SK-N-DZ (cell line): ENCODE data around the gene SCGB2B2. TPM values are rescaled to one million over a fixed set of nuclear protein-coding genes. Genes with fewer than 3 reads are reported as not detected.
"Not testable (repeated sequence)": the region's sequence is repeated elsewhere in the genome, so short reads cannot be mapped to it uniquely, and the experiment has no call there.

Source experiments
- DNase-seq: peaks from one replicate; pipeline ENCODE4 v3.0.0-alpha.2; 2015; ENCODE audit warnings: low spot score
- polyA plus RNA-seq, 2 experiments: library from polyadenylated mRNA; depleted of rRNA; stranded (reverse); fragments of >200 nt; gene quantifications; 2 replicates each; pipeline ENCODE4 v1.2.3, GENCODE V29; 2014

The SCGB2B2 gene
- polyA plus RNA-seq (2014; cell fraction: cytosol; rRNA removed): 0.17 and 0.50 TPM in 2 replicates
- polyA plus RNA-seq (2014; cell fraction: nucleus; rRNA removed): 0.18 and 0.37 TPM in 2 replicates

DNA sequence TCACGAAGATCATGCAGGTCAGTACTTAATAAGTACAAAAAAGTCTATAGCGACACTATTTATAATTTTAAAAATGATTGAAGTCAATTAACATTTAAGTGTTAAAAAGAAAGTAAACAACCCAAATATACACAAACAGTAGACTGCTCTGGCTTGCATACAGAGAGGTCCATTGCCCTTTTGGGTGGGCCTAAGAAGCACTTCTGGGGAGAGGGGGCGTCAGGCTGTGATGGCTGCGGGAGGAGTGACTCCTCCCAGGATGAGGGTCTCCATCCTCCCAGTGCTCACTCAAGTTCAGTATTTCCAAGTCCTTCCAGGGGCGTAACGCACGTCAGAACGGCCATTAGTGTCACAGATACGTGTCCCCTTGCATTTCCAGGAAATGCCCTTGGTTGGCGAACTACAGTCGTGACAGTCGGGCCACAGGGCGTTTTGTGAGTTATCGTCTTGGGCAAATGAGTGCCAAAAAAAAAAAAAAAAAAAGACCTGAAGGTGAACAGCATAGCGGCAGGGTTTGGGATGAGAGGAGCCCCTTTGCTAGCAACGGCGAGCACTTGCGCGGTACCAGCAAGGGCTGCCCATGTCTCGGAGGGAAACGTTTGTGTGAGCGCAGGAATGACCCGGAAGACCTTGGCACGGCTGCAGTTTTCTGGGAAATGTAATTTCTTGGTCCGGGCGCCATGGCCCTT lies at the start of gene SCGB2B2:
Gene SCGB2B2, minus strand, starts transcription at position 463 of the 689 bp plus-strand sequence. CDS start 82,596 bp downstream, outside the sequence.
- DNase-seq: peak; percentile 91

DNA sequence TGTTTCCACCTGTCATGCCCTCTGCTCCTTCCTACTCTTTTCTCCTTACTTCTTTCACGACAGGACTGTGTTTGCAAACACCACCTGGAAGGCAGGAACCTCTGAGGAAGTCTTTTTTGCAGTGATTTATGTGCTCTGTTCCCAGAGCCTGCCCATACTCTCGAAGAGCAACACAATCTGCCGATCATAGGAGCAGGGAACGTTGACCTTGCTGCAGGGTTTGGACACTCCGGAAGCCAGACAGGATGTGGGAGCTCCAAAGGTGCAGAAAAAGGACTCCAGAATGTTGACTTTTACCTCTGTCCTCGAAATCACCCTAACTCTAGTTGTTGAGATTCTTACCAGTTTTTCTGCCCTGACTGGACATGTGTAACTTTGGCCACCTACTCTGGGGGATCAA lies 48.4 kb upstream of the SCGB2B2 start:
- DNase-seq: no peak

DNA sequence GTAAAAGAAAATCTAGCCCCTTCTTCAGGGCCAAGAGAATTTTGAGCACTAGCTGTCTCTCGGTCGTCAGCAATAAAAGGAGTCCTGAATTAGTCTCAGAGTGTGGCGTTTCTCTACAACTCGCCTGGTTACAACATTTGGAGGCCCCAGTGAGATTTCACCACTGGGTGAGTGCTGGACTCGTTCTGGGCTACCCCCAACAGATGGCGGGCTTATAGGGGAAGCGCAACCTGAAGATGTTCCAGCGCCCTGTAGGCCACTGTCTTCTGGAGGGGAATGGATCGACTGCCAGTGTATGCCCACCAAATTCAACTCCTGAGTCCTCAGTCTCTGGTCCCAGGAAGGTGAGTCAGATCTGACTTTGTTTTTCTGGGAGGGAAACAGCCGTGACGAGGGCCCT lies 45.4 kb upstream of the SCGB2B2 start:
- DNase-seq: no peak

DNA sequence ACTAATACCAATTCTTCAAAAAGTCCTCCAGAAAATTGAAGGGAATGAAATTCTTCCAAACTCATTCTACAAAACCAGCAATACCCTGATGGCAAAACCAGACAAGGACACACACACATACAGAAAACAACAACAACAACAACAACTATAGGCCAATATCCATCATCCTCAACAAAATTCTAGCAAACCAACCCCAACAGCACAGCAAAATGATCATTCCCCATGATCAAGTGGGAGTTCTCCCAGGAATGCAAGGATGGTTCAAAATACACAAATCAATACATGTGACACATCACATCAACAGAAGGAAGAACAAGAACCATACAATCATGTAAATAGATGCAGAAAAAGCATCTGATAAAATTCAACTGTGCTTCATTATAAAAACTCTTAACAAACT lies 38.4 kb upstream of the SCGB2B2 start:
- no peak for DNase-seq

DNA sequence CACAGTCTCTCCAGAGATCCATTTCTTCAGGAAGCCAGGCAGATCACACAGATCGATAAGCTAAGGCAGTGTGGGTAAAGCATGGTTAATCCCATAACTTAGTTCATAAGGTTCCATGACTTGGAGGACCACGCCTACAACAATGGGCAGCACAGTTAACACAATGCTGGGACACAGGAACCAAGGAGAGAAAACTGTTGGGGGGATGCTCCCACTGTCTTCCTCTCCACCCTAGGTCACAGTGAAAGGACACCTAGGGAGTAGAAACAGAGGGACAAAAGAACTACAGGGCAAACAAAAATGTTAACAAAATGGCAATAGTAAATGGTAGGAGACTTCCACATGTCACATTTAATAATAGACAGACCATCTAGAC lies 36.3 kb upstream of the SCGB2B2 start:
- no peak for DNase-seq

DNA sequence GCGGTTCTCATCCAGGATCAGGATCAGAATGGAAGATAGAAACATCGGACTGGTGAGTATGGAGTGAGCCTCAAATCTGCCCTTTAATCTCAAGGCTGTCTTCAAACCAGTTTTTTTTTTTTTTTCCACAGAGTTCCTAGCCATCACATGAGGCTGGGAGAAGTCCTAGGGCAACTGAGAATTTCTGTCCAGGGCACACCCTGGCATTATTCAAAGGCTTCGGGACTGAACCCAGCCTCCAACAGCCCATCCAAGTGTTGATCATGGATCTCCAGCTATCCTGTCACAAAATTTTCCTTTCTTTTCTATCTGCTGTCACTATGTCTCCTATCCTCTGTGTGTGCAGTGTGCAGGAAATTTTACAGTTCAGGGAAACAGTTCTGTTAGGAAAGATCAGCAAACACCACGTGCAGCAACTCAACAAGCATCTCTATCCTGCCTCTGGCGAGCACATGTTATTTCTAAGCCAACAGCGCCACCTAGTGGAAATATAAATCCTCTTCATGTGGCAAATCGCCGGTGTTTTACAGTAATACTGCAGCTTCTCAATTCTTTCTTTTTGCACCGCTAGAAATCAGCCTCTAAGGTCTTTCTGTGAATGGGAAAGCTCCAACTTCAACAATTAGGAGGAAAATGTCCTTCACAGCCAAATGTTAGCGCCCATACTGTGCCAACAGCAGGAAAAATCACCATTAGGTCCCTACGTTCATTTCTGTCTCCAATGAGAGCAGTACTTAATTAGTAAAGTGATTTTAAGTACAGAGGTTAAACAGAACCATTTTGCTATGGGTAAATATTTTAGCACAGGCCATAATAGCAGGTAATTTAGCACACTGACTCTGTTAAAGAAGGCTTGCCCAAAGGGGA lies 35.7 kb upstream of the SCGB2B2 start:
- peak; percentile 73 for DNase-seq

- DNase-seq: no peak
Observed at GRCh38 chr19:34711890-34712289, 34.9 kb upstream of the SCGB2B2 start.

- no peak for DNase-seq
Observed at GRCh38 chr19:34707661-34708060, 30.7 kb upstream of the SCGB2B2 start.

GRCh38 chr19:34692549-34692948 lies 15.6 kb upstream of the SCGB2B2 start:
- DNase-seq: no peak

DNA sequence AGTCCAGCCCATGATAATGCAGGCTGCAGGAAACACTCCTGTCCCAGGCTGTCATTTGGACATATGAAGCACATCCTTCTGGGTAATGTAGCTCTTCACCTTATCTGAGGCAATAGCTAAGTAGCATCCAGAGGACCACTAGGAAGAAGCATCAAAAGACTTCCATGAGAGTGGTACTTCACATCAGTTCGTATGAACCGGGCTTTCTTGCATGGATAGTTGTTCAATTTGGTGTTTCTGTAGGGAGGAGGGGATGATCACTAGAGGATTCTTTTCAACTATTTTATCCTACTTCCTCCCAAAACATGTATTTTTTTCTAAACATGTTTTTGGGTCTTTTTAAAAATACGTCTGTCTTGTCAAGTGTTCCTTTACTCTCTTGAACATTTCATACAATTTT lies 13.4 kb upstream of the SCGB2B2 start:
- DNase-seq: no peak

- DNase-seq: no peak
Observed at GRCh38 chr19:34688592-34688991, 11.6 kb upstream of the SCGB2B2 start.

- DNase-seq: no peak
Observed at GRCh38 chr19:34687348-34687747, 10.4 kb upstream of the SCGB2B2 start.

GRCh38 chr19:34686455-34686854 lies 9.5 kb upstream of the SCGB2B2 start:
- DNase-seq: no peak

- DNase-seq: not testable (repeated sequence)
Observed at GRCh38 chr19:34685266-34685665, 8.3 kb upstream of the SCGB2B2 start.

- DNase-seq: no peak
Observed at GRCh38 chr19:34681478-34681877, 4.5 kb upstream of the SCGB2B2 start.

DNA sequence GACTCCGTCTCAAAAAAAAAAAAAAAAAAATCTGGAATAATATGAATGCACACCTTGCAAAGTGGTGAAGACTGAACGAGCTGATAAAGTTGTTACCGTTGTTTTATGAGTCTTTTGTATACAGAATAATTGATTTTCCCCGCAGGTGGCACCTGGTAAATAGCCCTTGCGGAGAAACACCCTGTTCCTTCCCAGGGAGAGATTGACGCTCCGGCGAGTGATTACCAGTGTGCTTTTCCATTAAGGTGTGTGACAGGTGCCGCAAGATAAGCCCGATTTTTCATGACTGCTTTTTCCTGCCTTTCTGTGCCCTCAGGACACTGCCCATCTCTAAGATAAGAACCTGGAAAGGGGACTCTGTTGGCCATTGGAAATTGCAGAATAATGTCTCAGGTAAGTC lies 1.5 kb upstream of the SCGB2B2 start:
- DNase-seq: no peak

DNA sequence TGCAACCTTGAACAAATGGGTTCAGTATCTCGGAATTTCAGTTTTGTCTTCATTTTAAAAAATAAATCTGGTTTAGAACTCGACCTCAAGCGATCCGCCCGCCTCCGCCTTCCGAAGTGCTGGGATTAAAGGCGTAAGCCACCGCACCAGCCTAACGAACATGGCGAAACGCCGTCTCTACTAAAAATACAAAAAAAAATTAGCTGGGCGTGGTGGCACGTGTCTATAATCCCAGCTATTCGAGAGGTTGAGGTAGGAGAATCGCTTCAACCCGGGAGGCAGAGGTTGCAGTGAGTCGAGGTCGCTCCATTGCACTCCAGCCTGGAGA lies 1.1 kb upstream of the SCGB2B2 start:
- no peak for DNase-seq

DNA sequence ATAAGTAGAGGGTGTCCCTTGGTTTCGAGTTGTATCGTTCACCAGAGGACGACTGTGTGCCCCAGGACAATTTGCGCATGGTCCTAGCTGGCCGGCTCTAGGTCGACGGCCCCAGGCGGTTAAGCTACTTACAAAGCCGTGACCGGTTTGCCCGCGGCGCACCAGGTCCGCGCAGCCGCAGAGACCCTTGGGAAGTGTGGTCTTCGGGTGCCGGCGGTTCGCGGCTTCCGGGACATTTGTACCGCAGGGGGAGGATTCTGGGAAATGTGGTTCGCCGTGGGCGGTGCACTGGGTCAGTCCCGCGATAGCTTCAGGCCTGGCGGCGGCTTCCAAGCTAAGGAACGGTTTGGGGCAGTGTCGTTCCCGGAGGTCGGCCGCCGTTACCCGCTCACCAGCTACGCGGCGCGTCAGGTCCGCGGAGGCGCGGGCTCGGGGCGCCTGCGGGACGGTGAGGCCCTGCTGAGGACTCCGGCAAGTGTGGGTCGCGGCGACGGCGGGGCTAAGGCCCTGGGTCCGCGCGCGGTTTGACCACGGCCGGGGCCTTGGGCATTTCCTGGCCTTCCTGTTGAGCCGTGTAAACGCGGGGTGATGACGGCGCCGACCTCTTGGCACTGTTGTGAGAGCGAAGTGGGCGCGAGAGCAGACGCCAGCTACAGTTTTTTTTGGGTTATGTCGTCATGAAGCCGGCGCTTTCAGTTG lies 576 bp upstream of the SCGB2B2 start, which contains the start of gene ZNF302:
Gene ZNF302, plus strand, starts transcription at position 293 of the 699 bp plus-strand sequence. CDS start 1,127 bp downstream, outside the sequence.
- peak; percentile 96 for DNase-seq

DNA sequence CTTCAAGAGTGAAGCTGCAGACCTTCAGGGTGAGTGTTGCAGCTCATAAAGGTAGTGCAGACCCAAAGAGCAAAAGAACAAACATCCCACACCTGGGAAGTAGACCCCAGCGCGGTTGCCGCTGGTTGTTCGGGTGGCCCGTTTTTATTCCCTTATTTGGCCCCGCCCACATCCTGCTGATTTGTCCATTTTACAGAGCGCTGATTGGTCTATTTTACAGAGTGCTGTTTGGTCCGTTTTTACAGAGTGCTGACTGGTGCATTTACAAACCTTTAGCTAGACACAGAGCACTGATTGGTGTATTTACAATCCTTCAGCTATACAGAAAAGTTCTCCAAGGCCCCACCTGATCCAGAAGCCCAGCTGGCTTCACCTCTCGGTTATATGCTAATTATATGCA lies 1.0 kb downstream of the SCGB2B2 start:
- no peak for DNase-seq

GRCh38 chr19:34675250-34675649 lies 1.7 kb downstream of the SCGB2B2 start:
- DNase-seq: no peak

GRCh38 chr19:34673590-34673989 lies 3.4 kb downstream of the SCGB2B2 start:
- DNase-seq: no peak

DNA sequence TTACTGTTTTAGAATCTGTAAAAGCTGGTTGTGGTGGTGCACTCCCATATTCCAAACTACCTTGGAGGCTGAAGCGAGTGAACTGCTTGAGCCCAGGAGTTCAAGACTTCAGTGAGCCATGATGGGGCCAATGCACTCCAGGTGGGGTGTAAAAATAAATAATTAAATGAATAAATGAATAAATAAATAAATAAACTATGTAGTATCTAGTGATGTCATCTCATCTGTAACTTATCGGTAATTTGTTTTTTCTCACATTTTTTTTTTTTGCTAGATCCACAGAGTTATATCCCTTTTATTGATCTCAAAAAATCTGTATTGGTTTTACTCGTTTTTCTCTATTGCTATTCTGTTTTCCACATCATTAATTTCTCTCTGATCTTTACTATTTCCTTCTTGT lies 5.0 kb downstream of the SCGB2B2 start:
- DNase-seq: no peak
